NCI-H446 treated with DMSO at 0.1 percent for 48 hours (cell line): Measurements from ENCODE around the gene CCDC183.
"Not testable (repeated sequence)": the region's sequence is repeated elsewhere in the genome, so short reads cannot be mapped to it uniquely, and the experiment has no call there.

Source experiments
- DNase-seq: peaks from one replicate; lab custom pipeline; 2025; lab: John Stamatoyannopoulos, UW

Gene CCDC183

GRCh38 chr9:136802321-136802720, 6.2 kb downstream of the CCDC183 start:
- DNase-seq: no peak

- DNase-seq: not testable (repeated sequence)
These were observed 6.9 kb downstream of the CCDC183 start for GRCh38 chr9:136803009-136803550.

- DNase-seq: no peak
These were observed 7.7 kb downstream of the CCDC183 start for GRCh38 chr9:136803551-136804508.

GRCh38 chr9:136804509-136805206, 8.5 kb downstream of the CCDC183 start:
- DNase-seq: no peak

- DNase-seq: no peak
These were observed 9.1 kb downstream of the CCDC183 start for GRCh38 chr9:136805207-136805740.

GRCh38 chr9:136806067-136806466, 9.9 kb downstream of the CCDC183 start:
- DNase-seq: no peak

GRCh38 chr9:136806631-136807201, 10.6 kb downstream of the CCDC183 start:
- DNase-seq: no peak

- DNase-seq: peak; percentile 15
These were observed 11.3 kb downstream of the CCDC183 start, which contains the start of gene RABL6 for GRCh38 chr9:136807281-136808074. Gene RABL6, plus strand, starts transcription at chr9:136807948. Its CDS starts 249 bp downstream, at chr9:136808197.

- DNase-seq: no peak
These were observed 12.1 kb downstream of the CCDC183 start for GRCh38 chr9:136808075-136808805.

- no peak for DNase-seq
These were observed 12.6 kb downstream of the CCDC183 start for GRCh38 chr9:136808806-136809158.

GRCh38 chr9:136814725-136815421, 18.7 kb downstream of the CCDC183 start:
- no peak for DNase-seq

GRCh38 chr9:136815422-136815782, 19.3 kb downstream of the CCDC183 start:
- no peak for DNase-seq

- DNase-seq: no peak
These were observed 25.1 kb downstream of the CCDC183 start for GRCh38 chr9:136820971-136821825.

GRCh38 chr9:136821826-136822544, 25.8 kb downstream of the CCDC183 start:
- no peak for DNase-seq

- DNase-seq: no peak
These were observed 27.3 kb downstream of the CCDC183 start for GRCh38 chr9:136823136-136824046.

- no peak for DNase-seq
These were observed 28.5 kb downstream of the CCDC183 start for GRCh38 chr9:136824496-136825225.
